ENCODE measurements around the gene ECE2.

The ECE2 gene

GRCh38 chr3:184314700-184315542 lies 39.1 kb downstream of the ECE2 start:
- peak; percentile 57 for DNase-seq (ENCODE audit: low spot score)

- DNase-seq (ENCODE audit: low spot score): peak; percentile 36
Measured at GRCh38 chr3:184315543-184315867, 39.7 kb downstream of the ECE2 start.

GRCh38 chr3:184315871-184316661 lies 40.2 kb downstream of the ECE2 start:
- no peak for DNase-seq (ENCODE audit: low spot score)

GRCh38 chr3:184316792-184317191 lies 41.0 kb downstream of the ECE2 start:
- DNase-seq (ENCODE audit: low spot score): no peak

DNA sequence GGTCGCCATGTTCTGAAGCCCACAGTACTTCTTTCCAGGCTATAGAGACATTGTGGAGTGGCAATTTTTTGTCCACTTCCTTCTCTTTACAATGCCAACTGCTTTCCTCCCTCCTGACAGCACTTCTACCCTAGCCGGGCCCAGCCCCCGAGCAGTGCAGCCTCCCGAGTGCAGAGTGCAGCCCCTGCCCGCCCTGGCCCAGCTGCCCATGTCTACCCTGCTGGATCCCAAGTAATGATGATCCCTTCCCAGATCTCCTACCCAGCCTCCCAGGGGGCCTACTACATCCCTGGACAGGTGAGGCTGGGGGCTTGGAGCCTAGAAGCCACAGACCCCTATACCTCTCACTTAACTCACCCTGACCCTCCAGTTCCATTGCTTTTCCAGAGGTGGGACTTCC lies 41.4 kb downstream of the ECE2 start:
- no peak for DNase-seq (ENCODE audit: low spot score)

DNA sequence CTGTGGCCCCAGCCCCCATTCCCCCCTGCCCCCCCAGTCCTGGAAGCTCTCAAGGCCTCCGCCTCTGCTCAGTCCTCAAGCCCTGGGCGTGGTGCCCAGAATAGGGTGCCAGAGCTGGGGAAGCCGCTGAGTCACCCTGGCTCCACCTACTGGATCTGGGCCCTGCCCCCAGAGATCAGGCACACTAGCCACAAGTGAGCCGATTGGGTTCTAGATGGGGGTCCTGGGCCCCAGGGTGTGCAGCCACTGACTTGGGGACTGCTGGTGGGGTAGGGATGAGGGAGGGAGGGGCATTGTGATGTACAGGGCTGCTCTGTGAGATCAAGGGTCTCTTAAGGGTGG lies 44.3 kb downstream of the ECE2 start:
- DNase-seq (ENCODE audit: low spot score): no peak

DNA sequence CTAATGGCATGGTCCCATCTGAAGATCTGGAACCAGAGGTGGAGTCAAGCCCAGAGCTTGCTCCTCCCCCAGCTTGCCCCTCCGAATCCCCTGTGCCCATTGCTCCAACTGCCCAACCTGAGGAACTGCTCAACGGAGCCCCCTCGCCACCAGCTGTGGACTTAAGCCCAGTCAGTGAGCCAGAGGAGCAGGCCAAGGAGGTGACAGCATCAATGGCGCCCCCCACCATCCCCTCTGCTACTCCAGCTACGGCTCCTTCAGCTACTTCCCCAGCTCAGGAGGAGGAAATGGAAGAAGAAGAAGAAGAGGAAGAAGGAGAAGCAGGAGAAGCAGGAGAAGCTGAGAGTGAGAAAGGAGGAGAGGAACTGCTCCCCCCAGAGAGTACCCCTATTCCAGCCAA lies 45.8 kb downstream of the ECE2 start:
- no peak for DNase-seq (ENCODE audit: low spot score)

GRCh38 chr3:184322731-184323487 lies 47.1 kb downstream of the ECE2 start:
- no peak for DNase-seq (ENCODE audit: low spot score)

- no peak for DNase-seq (ENCODE audit: low spot score)
Measured at GRCh38 chr3:184323696-184324095, 47.9 kb downstream of the ECE2 start.

GRCh38 chr3:184325269-184325668 lies 49.4 kb downstream of the ECE2 start:
- DNase-seq (ENCODE audit: low spot score): no peak

GRCh38 chr3:184325715-184326369 lies 50.0 kb downstream of the ECE2 start:
- DNase-seq (ENCODE audit: low spot score): no peak

DNA sequence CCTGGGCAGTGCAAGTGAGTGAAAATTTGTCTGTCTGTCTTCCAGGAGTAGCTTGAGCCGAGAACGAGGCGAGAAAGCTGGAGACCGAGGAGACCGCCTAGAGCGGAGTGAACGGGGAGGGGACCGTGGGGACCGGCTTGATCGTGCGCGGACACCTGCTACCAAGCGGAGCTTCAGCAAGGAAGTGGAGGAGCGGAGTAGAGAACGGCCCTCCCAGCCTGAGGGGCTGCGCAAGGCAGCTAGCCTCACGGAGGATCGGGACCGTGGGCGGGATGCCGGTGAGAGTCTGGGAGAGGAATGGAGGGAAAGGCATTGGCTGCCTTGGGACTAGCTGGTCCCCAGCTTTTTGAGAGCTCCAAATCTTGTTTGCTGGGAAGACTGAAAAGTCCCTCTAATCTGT lies 51.3 kb downstream of the ECE2 start:
- DNase-seq (ENCODE audit: low spot score): no peak

DNA sequence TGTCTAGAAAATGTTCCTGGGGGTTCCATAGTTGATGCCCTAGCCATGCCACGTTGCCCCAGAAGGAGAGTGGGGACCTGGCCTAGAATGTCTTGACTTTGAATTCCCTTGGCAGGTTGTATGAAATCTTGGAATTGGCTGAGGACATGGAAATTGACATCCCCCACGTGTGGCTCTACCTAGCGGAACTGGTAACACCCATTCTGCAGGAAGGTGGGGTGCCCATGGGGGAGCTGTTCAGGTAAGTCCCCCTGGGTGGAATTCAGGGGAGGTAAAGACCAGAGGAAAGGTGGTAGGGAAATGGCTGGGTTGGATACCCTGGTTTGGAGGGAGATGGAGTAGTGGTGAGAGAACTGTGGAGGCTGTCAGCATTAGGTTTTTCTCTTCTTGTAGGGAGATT lies 52.7 kb downstream of the ECE2 start:
- DNase-seq (ENCODE audit: low spot score): no peak

DNA sequence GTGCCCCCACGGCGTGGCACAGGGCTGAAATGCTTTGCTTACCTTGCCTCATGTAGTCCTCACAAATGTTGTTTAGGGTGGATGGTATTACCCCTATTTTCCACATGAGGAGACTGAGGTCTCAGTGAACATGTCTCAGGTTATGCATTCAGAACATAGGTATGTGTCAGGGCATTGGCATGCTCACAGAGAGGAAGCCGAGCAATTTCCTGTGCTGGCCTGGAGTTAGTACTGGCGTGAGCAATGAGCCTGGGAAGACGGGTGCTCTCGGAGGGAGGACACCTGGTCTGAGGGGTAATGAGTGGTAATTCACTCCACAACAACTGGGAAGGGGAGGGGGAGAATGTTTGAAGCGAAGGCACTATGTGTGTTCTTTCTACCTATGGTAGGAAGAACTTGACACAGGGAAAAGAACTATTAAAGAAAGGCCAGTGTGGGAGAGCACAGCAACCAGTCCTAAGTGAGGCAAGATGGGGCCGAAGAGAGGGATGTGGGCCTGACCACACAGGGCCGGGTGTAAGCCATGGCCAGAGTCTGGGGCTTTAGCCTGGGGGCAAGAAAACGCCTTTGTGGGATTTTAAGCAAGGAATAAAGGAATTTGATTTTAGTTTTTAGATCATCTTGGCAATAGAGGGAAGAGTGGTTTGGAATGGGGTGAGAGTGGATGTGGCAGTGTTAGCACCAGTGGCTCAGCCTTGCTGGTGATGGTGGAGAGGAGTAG lies 56.7 kb downstream of the ECE2 start:
- DNase-seq (ENCODE audit: low spot score): no peak

DNA sequence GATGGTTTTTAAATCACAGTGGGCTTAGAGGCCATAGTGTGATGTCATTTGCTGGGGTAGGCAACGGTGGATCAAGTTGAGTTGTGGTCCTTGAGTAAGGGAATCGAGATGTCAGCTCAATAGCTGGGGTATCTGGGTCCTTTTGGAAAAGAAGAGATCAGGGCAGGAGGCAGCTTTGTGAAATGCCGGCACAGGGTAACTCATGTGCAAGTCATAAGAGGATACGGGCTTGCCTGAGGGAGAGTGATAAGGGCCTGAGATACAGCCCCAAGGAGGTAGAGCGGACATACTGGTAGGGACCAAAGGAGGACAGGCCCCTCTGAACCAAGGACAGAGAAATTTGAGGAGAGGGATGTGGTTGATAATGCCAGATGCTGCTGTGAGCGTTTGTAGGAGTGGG lies 57.4 kb downstream of the ECE2 start:
- no peak for DNase-seq (ENCODE audit: low spot score)

GRCh38 chr3:184333700-184334099 lies 57.9 kb downstream of the ECE2 start:
- no peak for DNase-seq (ENCODE audit: low spot score)

- DNase-seq (ENCODE audit: low spot score): peak; percentile 39
Measured at GRCh38 chr3:184334470-184335158, 58.8 kb downstream of the ECE2 start.

GRCh38 chr3:184335291-184335660 lies 59.5 kb downstream of the ECE2 start:
- no peak for DNase-seq (ENCODE audit: low spot score)

GRCh38 chr3:184335661-184336546 lies 60.1 kb downstream of the ECE2 start:
- peak; percentile 86 for DNase-seq (ENCODE audit: low spot score)

Measured in NAMALWA (cell line).